GM10248 (cell line): ENCODE measurements around the gene FAM89B.

Experiments
- CTCF ChIA-PET: fragments of 300-600 bp; sonication (Branson Sonifier 250); formaldehyde crosslinking; extraction: SDS; loops from one replicate; lab custom pipeline; 2021; ENCODE audit warnings: antibody characterized with exemption; lab: Yijun Ruan, JAX
- POLR2A ChIA-PET: fragments of 350-650 bp; sonication (Branson Sonifier 250); formaldehyde crosslinking; extraction: SDS; loops from one replicate; lab custom pipeline; 2020; ENCODE audit warnings: antibody characterized with exemption; lab: Yijun Ruan, JAX
- DNase-seq: peaks from one replicate; pipeline ENCODE4 v3.0.0; 2012; ENCODE audit errors: extremely low spot score
- CTCF ChIP-seq: IDR thresholded peaks from 2 replicates; pipeline ENCODE4 v1.5.1; 2012; ENCODE audit warnings: mild to moderate bottlenecking, low read depth; ENCODE audit errors: extremely low read depth, missing control alignments, control extremely low read depth

Gene FAM89B

DNA sequence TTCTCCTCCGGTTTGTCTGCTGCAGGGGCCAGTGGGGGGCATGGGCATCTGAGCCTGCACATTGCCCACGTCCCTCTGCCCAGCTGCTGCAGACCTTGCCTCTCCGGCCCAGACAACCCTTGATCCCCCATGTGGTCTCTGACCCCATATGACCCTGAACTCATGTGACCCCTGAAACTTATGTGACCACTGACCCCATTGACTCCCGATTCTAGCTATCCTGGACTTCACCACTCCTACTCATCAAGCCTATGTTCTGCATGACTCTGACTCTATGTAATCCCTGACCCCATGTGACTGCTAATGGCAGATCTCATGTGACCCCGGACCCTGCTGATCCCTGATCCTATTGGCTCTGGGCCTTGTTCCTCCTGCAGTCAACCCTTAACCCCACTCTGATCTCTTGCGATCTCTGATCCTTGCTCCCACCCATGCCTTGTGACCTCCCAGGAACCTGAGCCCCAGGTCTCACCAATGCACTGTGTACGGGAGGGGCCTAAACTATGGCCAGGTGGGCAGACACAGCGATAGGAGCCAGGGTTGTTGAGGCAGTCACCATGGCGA, 19.9 kb upstream of the FAM89B start:
- DNase-seq = no peak
- ChIA-PET CTCF (interaction anchor here (0.8 to 2.7 kb wide), 11 partner anchors 9 to 223 kb away, joined by 3 to 30 read pairs (median 6); partner anchors contain the start of gene ZNRD2), POLR2A (interaction anchor here (0.5 to 1.4 kb wide), 2 partner anchors 13 to 46 kb away, joined by 3 to 6 read pairs; no protein-coding TSS in a partner anchor)
- TF ChIP-seq CTCF = no peak

DNA sequence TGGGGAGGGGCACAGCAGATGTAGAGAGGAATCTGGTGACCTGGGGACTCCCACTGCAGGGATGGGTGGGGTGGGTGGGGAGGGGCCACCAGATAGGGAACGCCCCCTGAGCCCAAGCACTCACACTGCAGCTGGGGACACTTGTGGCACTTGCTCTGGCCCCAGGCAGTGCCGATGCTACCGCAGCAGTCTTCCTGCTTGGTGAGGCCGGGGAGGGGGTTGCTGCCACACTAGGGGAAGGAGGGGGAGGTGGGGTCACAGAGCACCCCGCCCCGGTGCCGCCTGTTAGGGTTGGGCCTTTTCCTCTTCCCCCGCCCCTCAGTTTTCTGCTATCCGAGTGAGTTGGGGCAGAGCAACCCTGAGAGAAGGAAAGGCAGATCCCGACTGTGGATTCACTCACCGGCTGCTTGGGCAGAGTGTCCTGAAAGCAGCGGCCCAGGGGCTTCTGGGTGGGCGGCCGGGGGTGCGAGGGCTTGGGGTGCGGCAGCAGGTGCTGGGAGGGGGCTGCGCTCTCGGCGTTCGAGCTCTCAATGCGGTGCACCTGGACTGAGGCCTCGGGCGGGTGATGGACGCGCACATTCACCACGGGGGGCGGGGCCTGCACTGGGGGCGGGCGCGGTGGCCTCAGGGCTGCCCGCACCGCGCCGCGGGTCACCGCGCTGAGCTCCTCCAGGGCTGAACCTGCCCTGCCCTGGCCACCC, 18.9 kb upstream of the FAM89B start:
- no peak for TF ChIP-seq CTCF
- no peak for DNase-seq
- POLR2A ChIA-PET = interaction anchor here (0.5 to 1.4 kb wide), 2 partner anchors 14 to 47 kb away, joined by 3 to 6 read pairs; no protein-coding TSS in a partner anchor
- CTCF ChIA-PET = interaction anchor here (1.1 to 2.7 kb wide), 5 partner anchors 10 to 18 kb away, joined by 3 to 16 read pairs (median 6); partner anchors contain the start of gene ZNRD2

- CTCF ChIA-PET = interaction anchor here (1.0 to 2.3 kb wide), 6 partner anchors 11 to 19 kb away, joined by 3 to 16 read pairs (median 4); no protein-coding TSS in a partner anchor
- no peak for TF ChIP-seq CTCF
- POLR2A ChIA-PET = interaction anchor here (1.4 kb wide), 1 partner anchor 47 kb away, joined by 6 read pairs; no protein-coding TSS in a partner anchor
- no peak for DNase-seq
These were observed 18.1 kb upstream of the FAM89B start for GRCh38 chr11:65554057-65554818.

DNA sequence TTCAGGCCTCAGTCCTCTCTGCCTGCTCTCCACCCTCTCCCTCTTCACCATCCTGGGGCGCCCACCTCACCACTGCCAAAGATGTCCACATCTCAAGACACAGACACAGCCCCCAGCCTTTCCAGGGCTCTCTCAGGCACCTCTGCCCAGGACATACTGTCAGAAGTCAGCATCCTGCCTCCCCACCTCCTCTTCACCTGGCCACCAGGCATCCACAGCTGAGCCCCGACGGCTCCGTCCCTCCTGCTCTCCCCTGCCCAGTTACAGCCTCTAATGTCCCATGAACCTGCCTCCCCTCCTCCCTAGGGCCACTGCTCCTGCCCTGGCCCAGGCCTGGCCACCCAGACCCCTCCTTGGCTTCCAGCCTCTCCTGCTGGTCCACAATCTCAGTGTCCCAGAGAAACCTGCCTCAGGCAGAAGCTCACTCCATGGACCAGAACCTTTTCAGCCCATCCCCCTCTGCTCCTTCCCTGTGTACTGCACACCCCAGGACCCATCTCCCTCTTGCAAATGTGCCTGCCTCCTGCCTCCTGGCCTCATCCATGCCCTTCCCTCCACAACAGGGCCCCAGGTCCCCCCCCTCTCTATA, 17.4 kb upstream of the FAM89B start:
- ChIA-PET POLR2A (no interaction called here), CTCF (interaction anchor here (1.0 to 1.4 kb wide), 2 partner anchors 14 to 18 kb away, joined by 3 to 12 read pairs; no protein-coding TSS in a partner anchor)
- DNase-seq = no peak
- TF ChIP-seq CTCF = no peak

GRCh38 chr11:65555693-65556231, 16.6 kb upstream of the FAM89B start:
- no peak for DNase-seq
- TF ChIP-seq CTCF = no peak
- CTCF ChIA-PET = interaction anchor here (1.4 to 1.5 kb wide), 2 partner anchors 14 to 15 kb away, joined by 4 to 12 read pairs; no protein-coding TSS in a partner anchor
- POLR2A ChIA-PET = no interaction called here
